Stromal cell of bone marrow (primary cell): ENCODE results near the gene PUDP.
A peak's percentile ranks its signal among the peaks of the same experiment; 100 is the strongest.
"Not testable (repeated sequence)": the region's sequence is repeated elsewhere in the genome, so short reads cannot be mapped to it uniquely, and the experiment has no call there.

Experiments
- DNase-seq: peaks from one replicate; pipeline ENCODE4 v3.0.0-alpha.2; 2012; ENCODE audit warnings: low read depth

The PUDP gene

DNA sequence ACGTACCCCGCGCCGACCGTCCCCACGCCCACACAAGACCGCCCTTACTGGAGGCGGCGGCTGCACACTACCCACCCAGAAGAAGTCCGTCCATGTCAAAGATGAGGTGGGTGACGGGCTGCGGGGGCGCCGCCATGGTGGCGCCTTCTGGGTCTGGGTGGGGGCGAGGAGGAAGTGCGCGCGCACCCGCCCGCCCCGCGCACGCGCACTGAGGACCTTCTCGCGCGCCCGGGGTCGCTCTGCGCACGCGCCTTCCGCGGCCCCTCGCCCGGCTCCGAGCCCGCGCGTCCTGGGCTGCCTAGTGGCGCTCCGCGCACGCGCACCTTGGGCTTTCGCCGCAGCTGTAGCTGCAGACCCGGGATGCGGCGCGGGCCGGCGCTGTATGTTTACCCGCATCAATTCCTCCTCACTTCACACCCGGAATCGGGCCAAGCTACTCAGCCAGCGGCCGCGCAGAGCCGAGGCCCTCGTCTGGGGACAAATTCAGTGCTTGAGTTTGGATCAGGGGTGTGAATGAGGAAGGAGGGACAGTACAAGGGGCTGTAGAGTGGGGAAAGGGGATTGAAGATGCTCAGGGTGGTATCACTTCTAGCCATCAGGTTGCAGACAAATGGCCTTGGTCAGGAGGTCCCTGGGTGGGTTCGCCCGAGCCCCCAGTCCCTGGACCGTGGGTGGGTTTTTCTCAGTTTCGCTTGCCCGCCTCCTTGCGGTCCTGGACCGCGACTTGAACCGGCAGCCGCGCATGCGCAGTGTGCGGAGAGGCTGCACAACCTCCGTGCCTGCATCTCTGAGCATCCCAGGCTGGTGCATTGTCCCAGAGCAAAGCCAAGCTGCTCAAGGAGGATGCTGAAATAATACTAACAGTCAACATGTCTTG, at the start of gene PUDP:
Gene PUDP (minus strand): TSS at position 176 of the 877 bp plus-strand sequence. CDS start 40 bp downstream, at position 136.
- DNase-seq: peak; percentile 64

DNA sequence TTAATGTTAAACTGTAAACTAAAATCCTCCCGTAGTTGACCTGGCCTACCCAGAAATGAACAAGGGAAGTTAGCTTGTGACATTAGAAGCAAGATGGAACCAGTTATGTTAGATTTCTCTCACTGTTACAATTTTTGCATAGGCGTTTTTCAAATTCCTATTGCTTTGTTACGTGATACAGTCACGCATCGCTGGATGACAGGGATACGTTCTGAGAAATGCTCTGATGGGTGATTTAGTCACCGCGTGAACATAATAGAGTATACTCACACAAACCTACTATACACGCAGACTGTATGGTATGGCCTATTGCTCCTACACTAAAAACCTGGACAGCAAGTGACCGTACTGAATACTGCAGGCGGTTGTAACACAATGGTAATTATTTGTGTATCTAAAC, 46.7 kb upstream of the PUDP start:
- no peak for DNase-seq

DNA sequence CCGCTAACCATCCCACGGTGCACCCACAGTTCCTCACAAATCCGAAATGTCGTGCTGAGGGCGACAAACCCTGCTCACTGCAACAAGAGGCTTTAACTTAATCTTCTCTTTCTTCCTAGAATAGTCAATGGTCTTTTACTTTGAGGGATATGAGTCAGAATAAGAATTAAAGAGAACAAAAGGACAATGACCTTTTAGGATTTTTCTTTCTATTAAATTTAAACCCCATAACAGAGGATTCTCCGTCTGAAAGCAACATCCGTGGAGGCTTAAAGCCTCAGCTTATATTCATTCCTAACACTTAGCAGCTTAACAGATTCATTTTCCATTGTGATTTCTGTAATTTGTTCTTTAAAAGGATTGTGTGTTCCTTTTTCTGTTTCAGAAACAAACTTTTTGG, 44.9 kb upstream of the PUDP start:
- DNase-seq: no peak

DNA sequence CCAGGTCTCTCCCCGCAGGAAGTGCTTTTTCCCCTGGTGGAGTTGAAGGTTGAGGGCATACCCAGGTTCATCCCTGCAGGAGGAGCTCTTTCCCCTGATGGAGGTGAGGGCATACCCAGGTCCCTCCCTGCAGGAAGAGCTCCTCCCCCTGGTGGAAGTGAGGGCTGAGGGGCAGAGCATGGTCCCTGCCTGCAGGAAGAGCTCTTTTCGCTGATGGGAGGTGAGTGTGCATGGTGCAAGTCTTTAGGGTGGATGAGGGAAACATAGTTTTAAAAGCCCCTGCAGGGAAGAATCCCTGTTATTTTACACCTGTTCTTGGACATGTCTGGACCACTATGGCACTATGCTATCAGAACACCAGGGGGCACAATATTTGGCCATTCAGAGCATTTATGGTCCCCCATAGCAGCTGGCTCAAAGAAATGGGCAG, 43.7 kb upstream of the PUDP start:
- DNase-seq: no peak

DNA sequence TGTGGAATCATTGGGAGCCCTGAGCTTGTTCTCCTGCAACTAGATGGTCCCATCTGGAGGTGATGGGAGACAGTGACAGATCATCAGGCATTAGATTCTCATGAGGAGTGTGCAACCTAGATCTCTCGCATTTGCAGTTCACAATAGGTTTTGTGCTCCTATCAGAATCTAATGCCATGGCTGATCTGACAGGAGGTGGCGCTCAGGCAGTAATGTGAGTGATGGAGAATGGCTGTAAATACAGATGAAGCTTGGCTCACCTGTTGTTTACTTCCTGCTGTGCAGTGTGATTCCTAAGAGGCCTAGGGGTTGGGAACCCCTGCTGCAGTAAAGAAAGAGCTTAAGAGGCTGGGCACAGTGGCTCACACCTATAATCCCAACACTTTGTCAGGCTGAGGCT, 42.2 kb upstream of the PUDP start:
- DNase-seq: no peak

DNA sequence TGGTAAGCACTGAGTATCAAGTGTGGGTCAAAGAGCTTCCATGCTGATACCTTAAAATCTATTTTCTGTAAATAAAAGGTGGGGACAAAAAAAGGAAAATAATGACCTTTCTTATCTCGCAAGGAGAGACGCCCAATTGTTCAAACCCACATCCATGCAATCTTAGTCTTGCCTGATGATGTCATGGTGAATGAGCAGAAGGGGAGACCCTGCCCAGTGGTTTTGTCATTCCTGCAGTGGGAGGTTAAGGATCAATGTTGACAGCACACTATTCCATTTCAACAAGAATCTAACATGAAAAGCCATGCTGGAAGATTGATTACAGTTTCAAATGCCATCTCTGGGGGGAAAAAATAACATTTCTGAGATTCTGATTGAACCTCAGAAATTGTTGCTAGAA, 40.7 kb upstream of the PUDP start:
- no peak for DNase-seq

DNA sequence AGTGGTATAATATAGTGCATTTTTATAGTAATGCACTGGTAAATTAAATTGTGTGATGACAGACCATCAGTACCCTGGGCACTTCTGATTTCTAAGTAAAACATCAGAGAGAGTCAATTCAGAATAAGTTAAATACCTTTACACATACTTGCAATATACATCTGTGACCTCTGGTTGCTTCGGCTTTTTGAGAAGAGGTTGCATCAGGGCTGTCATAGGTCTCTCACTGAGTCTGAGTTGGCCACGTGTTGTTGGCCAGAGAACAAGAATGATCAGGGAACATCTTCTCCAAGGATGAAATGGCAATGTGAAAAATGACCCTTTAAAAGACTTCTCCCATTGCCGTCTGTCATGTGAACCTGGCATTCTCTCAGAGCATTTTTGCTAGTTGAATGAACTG, 36.9 kb upstream of the PUDP start:
- no peak for DNase-seq

DNA sequence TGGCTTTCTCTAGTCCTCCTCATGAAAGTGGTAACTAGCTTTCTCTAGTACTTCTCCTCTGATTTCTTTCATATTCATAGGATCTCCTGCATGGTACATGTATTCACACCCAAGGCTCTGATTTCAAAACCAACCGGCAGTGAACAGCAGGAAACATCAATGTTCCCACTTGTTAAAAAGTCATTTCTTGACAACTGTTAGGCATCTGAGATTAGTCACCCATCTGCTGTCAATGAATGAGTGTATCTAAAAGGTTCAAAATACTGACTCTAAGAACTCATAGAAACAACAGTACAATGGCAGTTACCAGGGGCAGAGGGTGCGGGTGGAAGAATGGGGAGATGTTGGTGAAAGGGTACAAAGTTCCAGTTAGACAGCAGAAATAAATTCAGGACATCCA, 31.5 kb upstream of the PUDP start:
- no peak for DNase-seq

DNA sequence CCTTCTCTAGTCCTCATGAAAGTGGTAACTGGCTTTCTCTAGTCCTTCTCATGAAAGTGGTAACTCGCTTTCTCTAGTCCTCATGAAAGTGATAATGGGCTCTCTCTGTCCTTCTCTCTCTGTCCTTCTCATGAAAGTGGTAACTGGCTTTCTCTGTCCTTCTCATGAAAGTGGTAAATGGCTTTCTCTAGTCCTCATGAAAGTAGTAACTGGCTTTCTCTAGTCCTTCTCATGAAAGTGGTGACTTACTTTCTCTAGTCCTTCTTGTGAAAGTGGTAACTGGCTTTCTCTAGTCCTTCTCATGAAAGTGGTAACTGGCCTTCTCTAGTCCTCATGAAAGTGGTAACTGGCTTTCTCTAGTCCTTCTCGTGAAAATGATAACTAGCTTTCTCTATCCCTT, 30.9 kb upstream of the PUDP start:
- DNase-seq: not testable (repeated sequence)

DNA sequence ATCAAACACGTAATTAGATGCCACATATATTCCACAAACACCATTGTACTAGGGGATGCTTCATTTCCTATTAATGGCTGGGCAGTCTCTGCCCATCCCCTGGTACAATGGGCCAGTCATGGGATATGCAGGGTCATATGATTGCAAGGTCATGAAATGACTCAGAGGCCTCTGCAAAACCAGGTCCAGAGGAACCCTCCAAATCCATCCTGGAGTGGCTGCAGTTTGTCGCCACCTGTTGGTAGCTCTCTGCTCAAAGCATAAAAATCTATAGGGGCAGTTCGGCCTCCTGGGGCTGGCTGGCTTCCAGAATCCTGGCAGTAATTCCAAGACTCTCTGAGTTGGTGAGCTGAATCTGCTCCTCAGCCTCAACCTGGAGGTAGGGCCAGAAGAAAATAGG, 22.9 kb upstream of the PUDP start:
- no peak for DNase-seq

DNA sequence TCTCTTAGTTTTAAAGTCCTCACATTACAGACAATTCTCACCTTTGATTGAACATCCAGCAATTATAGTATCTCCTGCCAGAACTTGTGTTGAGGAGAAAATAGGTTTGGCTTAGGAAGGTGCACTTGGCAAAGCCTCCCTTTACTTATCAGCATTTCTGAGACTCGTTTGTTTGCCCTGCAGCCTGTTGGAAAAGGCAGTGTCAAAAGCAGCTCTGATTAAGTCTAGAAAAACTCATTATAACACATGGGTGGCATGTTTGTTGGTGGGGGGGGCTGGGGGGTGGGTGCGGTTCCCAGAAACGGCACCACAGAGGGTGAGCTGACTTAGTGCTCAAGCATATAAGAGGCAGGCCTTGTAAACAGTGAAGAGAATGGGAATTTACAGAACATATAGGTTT, 21.7 kb upstream of the PUDP start:
- DNase-seq: no peak

DNA sequence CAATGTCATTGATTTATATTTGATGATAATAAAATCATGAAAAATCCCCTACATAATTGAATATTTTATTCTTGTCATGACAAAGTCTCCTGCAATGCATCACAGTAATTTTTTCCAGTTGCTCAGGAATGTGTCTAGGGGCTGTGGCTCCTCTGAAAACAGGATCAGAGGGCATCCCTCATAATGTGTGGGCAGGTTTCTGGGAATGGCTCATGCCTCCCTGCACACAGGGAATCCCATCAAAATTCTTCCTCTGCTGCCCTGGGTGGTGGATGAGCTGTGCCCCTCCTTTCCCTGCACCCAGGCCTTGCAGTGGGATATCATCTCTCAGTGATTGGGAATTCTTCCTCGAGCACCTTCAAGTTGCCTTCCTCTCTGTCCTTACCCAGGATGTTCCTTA, 20.4 kb upstream of the PUDP start:
- no peak for DNase-seq

DNA sequence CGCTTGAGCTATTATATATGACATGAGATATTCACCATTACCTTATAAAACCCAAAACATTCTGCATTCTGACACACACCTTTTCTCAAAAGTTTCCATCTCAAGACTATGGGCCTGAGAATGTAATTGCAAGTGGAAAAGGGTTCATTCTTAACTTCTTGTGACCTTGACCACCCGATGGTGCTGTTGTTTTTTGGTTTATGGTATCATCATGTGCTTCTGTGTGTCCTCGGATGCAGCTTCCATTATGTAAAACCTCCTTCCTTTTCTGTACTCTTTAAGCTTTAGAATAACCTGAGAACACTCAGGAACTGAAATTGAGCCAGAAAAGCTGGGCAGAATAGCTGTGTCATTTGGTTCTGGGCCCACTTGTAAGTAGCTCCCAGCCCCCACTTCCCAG, 16.2 kb upstream of the PUDP start:
- DNase-seq: no peak

DNA sequence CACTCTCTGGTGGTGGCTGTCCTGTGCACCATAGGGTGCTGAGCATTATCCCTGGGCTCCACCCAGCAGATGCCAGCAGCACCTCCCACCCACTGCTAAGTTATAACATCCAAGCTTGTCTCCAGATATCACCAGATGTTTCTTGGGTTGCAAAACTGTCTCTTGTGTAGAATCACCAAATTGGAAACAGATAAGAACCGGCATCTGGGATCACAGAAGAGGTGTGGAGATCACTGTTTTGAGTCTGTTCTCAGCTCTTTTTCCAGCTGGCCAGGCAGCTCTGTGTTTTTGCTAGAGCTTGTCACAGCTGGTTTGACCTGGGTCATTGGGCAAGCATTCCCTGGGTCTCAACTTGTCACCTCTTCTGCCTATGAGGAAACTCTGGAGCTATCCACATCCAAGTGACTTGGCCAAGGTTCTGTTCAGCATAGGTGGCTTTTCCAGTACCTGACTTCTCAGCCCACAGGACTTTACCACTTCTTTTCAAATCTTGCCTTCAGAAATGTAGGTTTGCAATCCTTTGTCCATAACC, 15.3 kb upstream of the PUDP start:
- no peak for DNase-seq

DNA sequence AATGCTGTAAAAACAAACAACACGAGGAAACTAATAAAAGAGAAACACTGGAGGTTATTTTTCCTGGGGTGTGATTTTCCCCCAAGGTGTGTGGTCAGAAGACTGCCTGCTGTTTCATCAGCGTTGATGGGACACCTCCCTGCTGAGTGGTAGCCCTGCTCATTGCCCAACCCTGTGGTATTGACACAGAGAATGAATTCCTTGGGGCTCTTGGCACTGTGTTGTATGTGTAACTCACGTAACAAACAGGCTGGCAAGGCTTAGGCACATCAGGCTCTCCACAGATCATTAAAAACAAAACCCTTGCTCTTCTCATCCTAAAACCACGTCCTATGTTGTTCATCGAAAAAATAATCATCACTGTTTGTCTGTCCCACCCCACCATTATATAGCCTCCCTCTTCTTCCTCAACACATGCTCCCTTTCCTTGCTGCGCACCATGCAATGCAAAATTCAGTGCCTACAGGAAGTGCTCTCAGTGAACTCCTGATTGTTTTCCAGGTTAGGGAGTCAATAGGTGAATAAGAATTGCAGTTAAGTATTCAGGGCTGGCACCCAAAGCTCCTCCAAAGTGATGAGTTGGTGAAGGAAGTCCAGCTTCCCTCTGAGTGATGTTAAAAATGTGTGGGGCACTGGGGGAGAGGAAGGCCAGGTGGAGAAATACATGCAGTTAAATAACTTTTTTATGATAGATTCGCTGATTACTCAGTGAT, 11.4 kb upstream of the PUDP start:
- peak; percentile 27 for DNase-seq

DNA sequence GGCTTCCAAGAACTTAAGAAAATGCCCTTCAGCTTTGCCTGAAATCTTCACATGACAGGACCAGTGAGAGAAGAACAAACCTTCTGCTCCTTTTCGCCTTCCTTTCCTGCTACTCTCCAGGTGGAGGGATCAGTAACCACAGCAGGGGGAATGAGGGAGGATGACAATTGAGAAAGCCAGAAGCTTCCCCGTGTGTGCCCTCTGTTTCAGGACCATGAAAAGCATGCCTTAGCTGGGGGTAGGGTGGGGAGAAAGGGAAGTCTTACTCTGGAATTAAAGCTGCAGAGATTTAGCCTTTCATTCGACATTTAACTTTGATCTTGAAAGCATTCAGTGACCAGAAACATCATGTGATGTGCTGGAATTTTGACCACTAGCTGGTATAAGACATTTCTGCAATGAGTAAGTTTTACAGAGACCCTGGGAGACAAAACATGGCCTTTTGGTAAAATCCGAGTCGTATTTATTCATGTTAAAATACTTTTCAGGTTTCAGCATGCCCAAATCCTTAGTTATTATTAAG, 10.6 kb upstream of the PUDP start:
- DNase-seq: no peak

DNA sequence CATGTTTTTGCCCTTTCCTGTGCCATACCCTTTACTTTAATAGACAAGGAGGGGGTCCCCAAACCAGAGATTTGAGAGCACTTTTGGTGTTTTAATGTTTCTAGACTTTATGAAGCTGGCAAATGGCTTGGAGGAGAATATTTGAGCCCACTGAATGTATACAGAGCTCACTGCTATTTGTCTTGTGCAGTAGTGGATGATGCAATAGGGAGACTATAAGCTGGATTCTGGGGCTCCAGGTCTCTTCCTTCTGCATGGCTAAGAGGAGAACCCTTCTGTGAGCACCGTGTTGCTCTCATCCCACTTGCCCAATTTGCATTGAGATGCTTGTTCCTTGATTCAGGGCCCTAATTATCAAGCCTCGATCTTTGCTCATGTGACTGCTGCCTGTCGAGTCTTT, 8.9 kb upstream of the PUDP start:
- DNase-seq: no peak

DNA sequence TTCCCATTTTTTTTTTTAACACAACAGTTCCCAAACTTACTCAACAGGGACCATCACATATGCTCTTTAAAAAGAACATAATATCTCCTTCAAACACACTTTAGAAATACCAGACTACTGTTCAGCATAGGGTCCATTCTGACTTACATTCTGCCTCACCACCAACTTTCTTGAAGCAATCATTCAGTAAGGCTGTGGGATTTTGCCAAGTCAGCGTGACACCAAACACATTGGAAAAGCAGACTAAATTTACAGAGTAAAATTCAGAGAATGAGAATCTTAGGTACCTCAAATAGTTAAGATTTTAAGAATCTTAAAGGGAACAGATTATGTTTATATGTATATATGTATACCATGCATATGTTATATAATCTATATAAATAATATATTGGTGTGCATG, 7.2 kb upstream of the PUDP start:
- no peak for DNase-seq

DNA sequence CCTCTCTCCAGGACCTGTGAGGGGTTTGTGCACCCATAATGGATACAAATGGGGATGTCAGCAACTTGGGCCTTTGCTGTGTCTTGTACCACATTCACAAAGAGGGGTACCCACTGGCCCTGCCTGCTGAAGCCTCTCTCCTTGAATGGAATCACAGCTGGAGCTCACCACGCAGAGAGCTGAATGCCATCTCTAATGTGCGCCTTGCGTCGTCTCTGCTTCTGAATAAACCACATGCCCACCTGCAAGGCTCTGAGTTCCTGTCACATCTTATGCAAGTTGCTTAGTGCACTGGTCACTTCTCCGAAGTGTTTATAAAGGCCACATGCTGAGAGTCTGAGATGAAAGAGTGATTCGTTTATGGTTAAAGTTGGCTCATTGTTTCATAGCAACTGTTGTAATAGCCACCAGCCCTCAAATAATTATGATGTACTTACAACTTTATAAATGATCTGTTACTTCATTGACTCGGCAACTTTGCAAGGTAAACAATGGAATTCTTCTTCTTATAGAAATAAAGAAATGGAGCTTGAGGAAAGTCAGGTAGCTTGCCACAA, 6.2 kb upstream of the PUDP start:
- DNase-seq: no peak

DNA sequence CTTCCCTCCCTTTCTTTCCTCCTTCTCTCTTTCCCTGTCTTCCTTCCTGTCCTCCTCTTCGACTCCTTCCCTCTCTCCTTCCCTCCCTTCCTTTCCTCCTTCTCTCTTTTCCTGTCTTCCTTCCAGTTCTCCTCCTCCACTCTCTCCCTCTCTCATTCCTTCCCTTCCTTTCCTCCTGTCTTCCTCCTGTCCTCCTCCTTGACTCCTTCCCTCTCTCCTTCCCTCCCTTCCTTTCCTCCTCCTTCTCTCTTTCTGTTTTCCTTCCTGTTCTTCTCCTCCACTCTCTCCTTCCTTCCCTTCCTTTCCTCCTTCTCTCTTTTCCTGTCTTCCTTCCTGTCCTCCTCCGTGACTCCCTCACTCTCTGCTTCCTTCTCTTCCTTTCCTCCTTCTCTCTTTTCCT, 5.3 kb upstream of the PUDP start:
- no peak for DNase-seq

DNA sequence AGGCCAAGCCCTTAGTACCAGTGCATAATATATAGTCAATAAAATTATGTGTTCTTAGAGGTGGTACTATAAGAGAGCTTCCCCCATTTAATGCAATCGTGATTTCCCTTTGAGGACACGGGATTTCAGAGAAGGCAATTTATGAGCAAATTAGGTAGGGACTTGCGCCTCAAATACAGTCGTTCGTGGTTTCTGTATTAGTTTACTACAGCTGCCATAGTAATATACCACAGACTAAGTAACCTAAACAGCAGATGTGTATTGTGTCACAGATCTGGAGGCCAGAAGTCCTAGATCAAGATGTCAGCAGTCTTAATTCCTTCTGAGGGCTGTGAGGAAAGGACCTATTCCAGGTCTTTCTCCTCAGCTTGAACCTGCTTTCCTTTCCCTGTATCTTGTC, 1.5 kb upstream of the PUDP start:
- DNase-seq: no peak

DNA sequence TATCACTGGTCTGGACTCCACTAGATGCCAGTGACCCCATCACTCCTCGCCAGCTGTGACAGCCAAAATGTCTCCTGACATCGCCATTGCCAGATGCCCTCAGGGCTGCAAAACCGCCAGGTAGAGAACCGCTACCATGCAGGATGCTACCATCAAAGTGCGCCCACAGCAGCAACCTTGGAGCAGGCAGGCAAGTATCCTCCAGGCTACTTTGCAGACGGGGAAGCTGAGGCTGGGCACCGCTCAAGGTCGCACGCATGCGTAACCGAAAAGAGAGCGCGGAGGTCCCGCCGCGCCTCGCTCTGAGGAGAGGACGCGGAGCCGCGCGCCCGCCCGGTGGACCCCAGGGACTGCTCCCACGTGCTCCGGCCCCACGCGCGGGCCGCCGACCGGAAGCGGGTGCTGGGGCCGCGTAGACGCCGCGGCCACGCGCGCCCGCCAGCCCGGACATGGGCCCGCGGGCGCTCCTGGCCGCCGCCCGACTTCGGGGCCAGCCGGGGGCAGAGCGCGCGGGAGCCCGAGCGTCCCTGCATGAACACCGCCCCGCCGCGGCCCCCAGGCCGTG, 458 bp downstream of the PUDP start, which contains the start of gene STS:
Gene STS (plus strand): TSS at position 300 of the 565 bp plus-strand sequence. CDS start 105,488 bp downstream, outside the sequence.
- no peak for DNase-seq
